K562 (cell line): ENCODE measurements around the gene TSEN54. TPM values are rescaled to one million over a fixed set of nuclear protein-coding genes. Genes with fewer than 3 reads are reported as not detected.

Source experiments
- BCOR ChIP-seq: fragments of 450-650 bp; IDR thresholded peaks from 2 replicates; pipeline ENCODE4 v1.6.1; 2016
- BRCA1 ChIP-seq, 2 experiments: fragments of 450-650 bp in 1 of 2; sonication (generic) in 1 of 2; formaldehyde crosslinking in 1 of 2; IDR thresholded peaks; 2 replicates each; pipeline versions ENCODE4 v1.5.0 to v1.6.1; 2017 to 2020; ENCODE audit warnings: mild to moderate bottlenecking in 1 of 2, missing genetic modification reagents in 1 of 2
- ESRRB ChIP-seq: fragments of 250-450 bp; sonication (Bioruptor Pico); IDR thresholded peaks from 2 replicates; pipeline ENCODE4 v1.5.0; 2020; ENCODE audit warnings: mild to moderate bottlenecking, moderate library complexity, borderline replicate concordance
- FOXA3 ChIP-seq, 2 experiments: fragments of 450-650 bp in 1 of 2; sonication (generic) in 1 of 2; formaldehyde crosslinking; IDR thresholded peaks in 1 of 2; conservative IDR thresholded peaks in 1 of 2; 2 replicates each; pipeline versions ENCODE4 v1.4.0 to v1.8.0; 2020 to 2022; ENCODE audit warnings: mild to moderate bottlenecking in 2 of 2, missing genetic modification reagents in 1 of 2
- GABPB1 ChIP-seq: sonication (generic); formaldehyde crosslinking; IDR thresholded peaks from 2 replicates; pipeline ENCODE4 v1.8.0; 2022; ENCODE audit warnings: mild to moderate bottlenecking, missing genetic modification reagents
- IRF1 ChIP-seq: sonication (generic); formaldehyde crosslinking; IDR thresholded peaks from 2 replicates; pipeline ENCODE4 v1.8.0; 2022; ENCODE audit warnings: missing genetic modification reagents, mild to moderate bottlenecking, borderline replicate concordance
- KDM4B ChIP-seq, 2 experiments: fragments of 450-650 bp in 1 of 2; sonication (generic) in 1 of 2; IDR thresholded peaks; 2 replicates each; pipeline ENCODE4 v1.6.1; 2016 to 2017; ENCODE audit warnings: borderline replicate concordance in 2 of 2, antibody characterized with exemption in 1 of 2, low read depth in 1 of 2, mild to moderate bottlenecking in 1 of 2
- LCOR ChIP-seq: sonication (generic); formaldehyde crosslinking; IDR thresholded peaks from 2 replicates; pipeline ENCODE4 v1.8.0; 2022; ENCODE audit warnings: mild to moderate bottlenecking, missing genetic modification reagents
- MECOM ChIP-seq: fragments of 250-450 bp; sonication (Bioruptor Pico); IDR thresholded peaks from 2 replicates; pipeline ENCODE4 v1.8.0; 2022; ENCODE audit warnings: inconsistent platforms
- MEIS2 ChIP-seq: fragments of 450-650 bp; IDR thresholded peaks from 2 replicates; pipeline ENCODE4 v1.6.1; 2014; ENCODE audit warnings: mild to moderate bottlenecking; ENCODE audit not compliant: partially characterized antibody
- PATZ1 ChIP-seq: fragments of 250-450 bp; sonication (Bioruptor Pico); IDR thresholded peaks from 2 replicates; pipeline ENCODE4 v1.5.0; 2020; ENCODE audit warnings: mild to moderate bottlenecking, borderline replicate concordance
- POLR2B ChIP-seq: fragments of 450-650 bp; IDR thresholded peaks from 2 replicates; pipeline ENCODE4 v1.6.1; 2018; ENCODE audit warnings: low read depth; ENCODE audit not compliant: partially characterized antibody
- TRIM28 ChIP-seq: fragments of 450-650 bp; IDR thresholded peaks from 2 replicates; pipeline ENCODE4 v1.6.1; 2017
- U2AF1 ChIP-seq: fragments of 200-400 bp; formaldehyde crosslinking; optimal IDR thresholded peaks from 2 replicates; pipeline ENCODE3; 2017; ENCODE audit warnings: mild to moderate bottlenecking, low read depth, low read length, moderate library complexity
- XRCC3 ChIP-seq: fragments of 450-650 bp; IDR thresholded peaks from 2 replicates; pipeline ENCODE4 v1.6.1; 2017; ENCODE audit warnings: mild to moderate bottlenecking, moderate library complexity
- ZBTB34 ChIP-seq: fragments of 250-450 bp; sonication (Bioruptor Pico); IDR thresholded peaks from 2 replicates; pipeline ENCODE4 v1.8.0; 2021; ENCODE audit warnings: mild to moderate bottlenecking, moderate library complexity
- ZFP36 ChIP-seq: fragments of 150-350 bp; IDR thresholded peaks from 2 replicates; pipeline ENCODE4 v1.6.1; 2018; ENCODE audit warnings: low read length, low read depth; ENCODE audit not compliant: partially characterized antibody
- ZNF121 ChIP-seq: sonication (generic); formaldehyde crosslinking; conservative IDR thresholded peaks from 2 replicates; pipeline ENCODE4 v1.8.0; 2022; ENCODE audit warnings: missing genetic modification reagents
- ZNF140 ChIP-seq: fragments of 250-450 bp; sonication (Bioruptor Pico); IDR thresholded peaks from 2 replicates; pipeline ENCODE4 v1.8.0; 2021; ENCODE audit warnings: moderate library complexity, mild to moderate bottlenecking, inconsistent platforms
- ZNF280A ChIP-seq: fragments of 450-650 bp; IDR thresholded peaks from 2 replicates; pipeline ENCODE4 v1.6.1; 2018; ENCODE audit warnings: mild to moderate bottlenecking, low read depth; ENCODE audit not compliant: partially characterized antibody
- ZNF347 ChIP-seq: fragments of 450-650 bp; formaldehyde crosslinking; IDR thresholded peaks from 2 replicates; pipeline ENCODE4 v1.4.0; 2020; ENCODE audit warnings: low read depth, mild to moderate bottlenecking, moderate library complexity
- ZNF76 ChIP-seq: fragments of 250-450 bp; sonication (Bioruptor Pico); IDR thresholded peaks from 2 replicates; pipeline ENCODE4 v1.4.0; 2020; ENCODE audit warnings: mild to moderate bottlenecking, moderate library complexity, borderline replicate concordance
- polyA plus RNA-seq, 8 experiments: library from polyadenylated mRNA; depleted of rRNA in 4 of 8; stranded (reverse) in 5 of 8; unstranded in 3 of 8; fragments of >200 nt; fragmentation: Nextera tagmentation in 2 of 8; fragmentation: Illumina TruSeq in 1 of 8; extraction: Ambion mirVana in 2 of 8; extraction: Trizol in 1 of 8; gene quantifications; 2 replicates each; pipeline versions ENCODE4 v1.2.1 to v1.2.3, GENCODE V29; 2011 to 2014; ENCODE audit warnings: inconsistent platforms in 1 of 8, missing spikeins in 1 of 8
- total RNA-seq, 7 experiments: library from RNA; depleted of rRNA in 6 of 7; stranded (reverse); fragments of >200 nt in 6 of 7; fragmentation: Illumina TruSeq in 2 of 7; extraction: Trizol in 2 of 7; gene quantifications; 2 replicates each; pipeline versions ENCODE4 v1.2.1 to v1.2.3, GENCODE V29; 2011 to 2021; ENCODE audit warnings: low replicate concordance in 1 of 7

Gene TSEN54
- total and polyA plus RNA-seq, 9 of the 15 experiments (the other 6 are each of a cell fraction or from before 2014, with no cell fraction given): 5.9 to 64.3 (median 48.9) TPM

- TF ChIP-seq IRF1 (CRISPR knock-in tag) (no peak), U2AF1 (no peak), ZNF121 (CRISPR knock-in tag) (no peak), ESRRB (CRISPR knock-in tag) (no peak), TRIM28 (no peak), FOXA3 (CRISPR knock-in tag; conservative IDR thresholded peaks at IDR 0.05 in 1 of 2, IDR thresholded peaks at IDR 0.05 in 1 of 2) (no peak), ZNF280A (no peak), ZFP36 (peak; percentile 100), LCOR (CRISPR knock-in tag) (no peak), BCOR (peak; percentile 36; the same call in 1 of the 2 replicates), BRCA1 (IDR thresholded peaks at IDR 0.05) (no peak), BRCA1 (CRISPR knock-in tag; IDR thresholded peaks at IDR 0.05) (no peak), ZBTB34 (no peak), PATZ1 (CRISPR knock-in tag) (no peak), POLR2B (no peak), ZNF347 (CRISPR knock-in tag) (no peak), MECOM (no peak), MEIS2 (no peak), ZNF76 (no peak), ZNF140 (CRISPR knock-in tag) (no peak), GABPB1 (peak; percentile 62; the same call in 1 of the 2 replicates), KDM4B (IDR thresholded peaks at IDR 0.05; ENCODE audit: borderline replicate concordance in 2 of 2, low read depth in 1 of 2) (no peak), XRCC3 (no peak)
These were observed 28.8 kb upstream of the TSEN54 start (continued) for GRCh38 chr17:75487351-75488070.
